SKM-1 (cell line): ENCODE results near the gene SCT.

Experiments
- DNase-seq: peaks from one replicate; lab custom pipeline; 2025; ENCODE audit not compliant: unreplicated experiment; lab: John Stamatoyannopoulos, UW

The SCT gene

DNA sequence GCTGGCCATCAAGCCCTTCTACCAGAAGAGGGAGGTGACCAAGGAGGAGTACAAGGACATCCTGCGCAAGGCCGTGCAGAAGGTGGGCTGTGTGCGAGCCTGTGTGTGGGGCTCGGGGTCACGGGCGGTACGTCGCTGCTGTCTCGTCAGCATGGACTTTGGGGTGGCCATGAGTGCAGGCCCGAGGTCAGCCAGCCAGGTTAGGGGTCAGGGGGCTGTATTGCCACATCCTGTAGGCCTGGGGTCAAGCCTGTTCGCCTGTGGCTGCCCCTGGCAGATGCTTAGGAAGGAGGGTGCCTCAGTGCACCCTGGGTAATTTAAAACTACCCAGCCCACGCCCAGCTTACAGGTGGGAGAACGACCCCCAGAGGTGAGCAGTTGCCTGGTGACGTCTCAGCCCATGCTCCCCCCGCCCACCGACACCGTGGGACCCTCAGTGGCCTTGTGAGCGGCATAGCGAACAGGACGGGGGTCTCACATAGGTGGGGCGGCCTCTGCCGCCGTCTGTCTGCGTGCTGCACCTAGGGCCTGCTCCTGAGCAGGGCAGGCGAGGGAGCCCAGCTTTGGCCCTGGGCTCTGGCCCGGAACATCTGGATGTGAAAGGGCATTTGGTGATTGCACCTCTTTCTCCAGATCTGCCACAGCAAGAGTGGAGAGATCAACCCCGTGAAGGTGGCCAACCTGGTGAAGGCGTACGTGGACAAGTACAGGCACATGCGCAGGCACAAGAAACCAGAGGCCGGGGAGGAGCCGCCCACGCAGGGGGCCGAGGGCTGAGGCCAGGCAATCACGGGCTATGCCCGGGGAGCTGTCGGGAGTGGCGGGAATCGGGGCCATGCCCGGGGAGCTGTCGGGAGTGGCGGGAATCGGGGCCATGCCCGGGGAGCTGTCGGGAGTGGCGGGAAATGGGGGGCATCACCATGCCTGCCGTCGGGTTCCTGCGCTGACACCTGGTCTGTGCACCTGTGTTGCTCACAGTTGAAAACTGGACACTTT lies 15.7 kb downstream of the SCT start:
- no peak for DNase-seq

DNA sequence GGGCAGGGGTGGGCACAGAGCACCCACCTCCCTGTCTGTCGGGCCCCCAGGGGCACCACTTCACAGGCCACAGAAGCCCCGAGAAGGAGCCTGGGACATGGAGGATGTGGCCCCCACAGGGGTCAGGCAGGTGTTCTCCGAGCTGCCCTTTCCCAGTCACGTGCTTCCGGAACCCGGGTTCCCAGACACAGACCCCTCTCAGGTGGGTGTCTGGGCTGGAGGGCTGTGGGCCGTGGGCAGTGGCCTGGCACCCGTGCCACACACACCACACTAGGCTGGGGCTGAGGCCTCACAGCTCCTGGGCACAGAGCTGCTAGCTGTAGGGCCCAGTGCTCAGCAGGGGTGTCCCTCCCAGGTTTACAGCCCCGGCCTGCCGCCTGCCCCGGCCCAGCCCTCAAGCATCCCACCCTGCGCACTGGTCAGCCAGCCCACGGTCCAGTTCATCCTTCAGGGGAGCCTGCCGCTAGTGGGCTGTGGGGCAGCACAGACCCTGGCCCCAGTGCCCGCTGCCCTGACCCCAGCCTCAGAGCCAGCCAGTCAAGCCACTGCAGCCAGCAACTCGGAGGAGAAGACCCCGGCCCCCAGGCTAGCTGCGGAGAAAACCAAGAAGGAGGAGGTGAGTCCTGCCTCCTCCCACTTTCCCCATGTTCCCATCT lies 16.7 kb downstream of the SCT start:
- no peak for DNase-seq

DNA sequence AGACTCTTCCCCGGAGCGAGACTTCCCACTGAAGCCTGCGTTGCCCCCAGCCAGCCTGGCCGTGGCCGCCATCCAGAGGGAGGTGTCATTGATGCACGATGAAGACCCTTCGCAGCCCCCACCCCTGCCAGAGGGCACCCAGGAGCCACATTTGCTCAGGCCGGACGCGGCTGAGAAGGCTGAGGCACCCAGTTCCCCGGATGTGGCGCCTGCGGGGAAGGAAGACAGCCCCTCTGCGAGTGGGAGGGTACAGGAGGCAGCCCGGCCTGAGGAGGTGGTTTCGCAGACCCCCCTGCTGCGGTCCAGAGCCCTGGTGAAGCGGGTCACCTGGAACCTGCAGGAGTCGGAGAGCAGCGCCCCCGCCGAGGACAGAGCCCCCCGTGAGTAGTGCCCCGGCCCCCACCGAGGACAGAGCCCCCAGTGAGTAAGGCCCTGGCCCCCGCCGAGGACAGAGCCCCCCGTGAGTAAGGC lies 17.6 kb downstream of the SCT start:
- no peak for DNase-seq

DNA sequence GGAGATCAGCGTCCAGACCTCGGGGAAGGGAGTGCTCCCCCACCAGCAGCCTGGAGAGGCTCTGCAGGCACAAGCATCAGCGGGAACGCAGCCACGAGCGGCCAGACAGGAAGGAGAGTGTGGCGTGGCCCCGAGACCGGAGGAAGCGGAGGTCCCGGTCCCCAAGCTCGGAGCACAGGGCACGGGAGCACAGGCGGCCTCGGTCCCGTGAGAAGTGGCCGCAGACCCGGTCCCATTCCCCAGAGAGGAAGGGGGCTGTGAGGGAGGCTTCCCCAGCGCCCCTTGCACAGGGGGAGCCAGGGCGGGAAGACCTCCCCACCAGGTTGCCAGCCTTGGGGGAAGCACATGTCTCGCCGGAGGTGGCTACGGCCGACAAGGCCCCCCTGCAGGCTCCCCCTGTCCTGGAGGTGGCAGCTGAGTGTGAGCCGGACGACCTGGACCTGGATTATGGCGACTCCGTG lies 18.2 kb downstream of the SCT start:
- no peak for DNase-seq

DNA sequence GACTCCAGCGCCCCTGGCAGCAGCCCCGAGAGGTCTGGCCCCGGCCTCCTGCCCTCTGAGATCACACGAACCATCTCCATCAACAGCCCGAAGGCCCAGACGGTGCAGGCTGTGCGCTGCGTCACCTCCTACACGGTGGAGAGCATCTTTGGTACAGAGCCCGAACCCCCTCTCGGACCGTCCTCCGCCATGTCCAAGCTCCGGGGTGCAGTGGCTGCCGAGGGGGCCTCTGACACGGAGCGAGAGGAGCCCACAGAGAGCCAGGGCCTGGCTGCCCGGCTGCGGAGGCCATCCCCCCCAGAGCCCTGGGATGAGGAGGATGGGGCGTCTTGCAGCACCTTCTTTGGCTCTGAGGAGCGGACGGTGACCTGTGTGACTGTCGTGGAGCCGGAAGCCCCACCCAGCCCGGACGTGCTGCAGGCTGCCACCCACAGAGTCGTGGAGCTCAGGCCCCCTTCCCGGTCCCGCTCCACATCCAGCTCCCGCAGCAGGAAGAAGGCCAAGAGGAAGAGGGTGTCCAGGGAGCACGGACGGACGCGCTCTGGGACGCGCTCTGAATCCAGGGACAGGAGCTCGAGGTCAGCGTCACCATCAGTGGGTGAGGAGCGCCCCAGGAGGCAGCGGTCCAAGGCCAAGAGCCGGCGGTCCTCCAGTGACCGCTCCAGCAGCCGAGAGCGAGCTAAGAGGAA lies 18.9 kb downstream of the SCT start:
- DNase-seq = no peak

GRCh38 chr11:607020-607780 lies 19.8 kb downstream of the SCT start:
- DNase-seq = no peak

GRCh38 chr11:606245-606644 lies 20.7 kb downstream of the SCT start:
- no peak for DNase-seq

GRCh38 chr11:605286-606129 lies 21.5 kb downstream of the SCT start:
- DNase-seq = no peak

GRCh38 chr11:603154-603553 lies 23.8 kb downstream of the SCT start:
- no peak for DNase-seq

GRCh38 chr11:601573-602245 lies 25.3 kb downstream of the SCT start:
- no peak for DNase-seq

GRCh38 chr11:598005-598680 lies 28.8 kb downstream of the SCT start:
- DNase-seq = no peak

- DNase-seq = no peak
These were observed 29.7 kb downstream of the SCT start for GRCh38 chr11:597166-597725.

DNA sequence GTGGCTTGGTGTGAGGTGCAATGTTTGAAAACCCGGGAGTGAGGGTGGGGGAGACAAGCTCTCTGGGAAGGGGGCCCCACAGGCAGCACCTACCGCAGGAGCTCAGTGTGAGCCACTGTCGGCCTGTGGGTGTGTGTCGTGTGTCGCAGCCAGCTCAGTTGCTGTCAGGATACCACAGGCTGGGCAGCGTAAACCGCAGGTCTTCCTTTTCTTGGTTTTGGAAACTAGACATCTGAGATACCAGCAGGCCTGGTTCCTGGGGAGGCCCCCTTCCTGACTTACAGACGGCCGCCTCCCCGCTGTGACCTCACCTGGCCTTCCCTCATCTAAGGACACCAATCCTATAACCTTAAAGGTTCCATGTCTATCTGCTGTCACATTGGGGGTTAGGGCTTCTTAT lies 30.6 kb downstream of the SCT start:
- no peak for DNase-seq

DNA sequence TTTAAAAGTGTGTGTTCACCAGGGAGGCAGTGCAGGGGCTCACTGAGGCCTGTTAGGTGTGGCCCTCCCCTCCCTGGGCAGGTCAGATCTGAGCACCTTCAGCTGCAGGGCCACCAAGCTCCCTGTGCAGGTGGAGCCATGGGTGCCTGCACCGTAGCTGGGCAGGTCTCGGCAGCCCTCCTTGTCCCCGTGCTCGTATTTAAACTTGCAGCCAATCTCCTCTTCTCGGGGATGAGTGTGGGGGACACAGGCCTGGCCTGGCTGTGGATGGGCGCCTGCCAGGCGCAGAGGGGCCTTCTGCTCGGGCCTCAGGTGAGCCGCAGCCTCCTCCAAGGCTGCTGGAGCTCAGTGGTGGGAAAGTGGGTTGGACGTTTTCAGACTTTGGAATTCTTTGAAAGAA lies 31.6 kb downstream of the SCT start:
- DNase-seq = no peak

GRCh38 chr11:593347-593746 lies 33.6 kb downstream of the SCT start:
- DNase-seq = no peak

DNA sequence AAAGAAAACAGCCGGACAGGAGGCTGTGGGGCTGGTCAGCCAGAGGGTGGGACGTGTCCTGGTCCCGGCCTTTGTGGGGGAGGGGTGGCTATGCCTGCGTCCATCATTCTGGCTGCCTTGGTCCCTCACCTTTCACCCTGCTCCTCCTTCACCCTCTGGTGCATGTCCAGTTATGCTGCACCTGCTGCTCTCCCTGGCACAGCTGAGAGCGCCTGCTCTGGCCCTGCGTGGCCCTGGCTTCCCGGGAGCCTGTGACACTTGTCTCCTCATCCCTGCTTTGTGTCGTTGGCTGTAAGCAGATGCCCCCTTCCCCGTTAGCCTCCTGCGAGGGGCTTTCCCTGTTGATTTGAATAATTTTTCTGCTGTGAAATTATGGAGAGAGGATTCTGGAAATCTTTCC lies 34.1 kb downstream of the SCT start:
- DNase-seq = no peak

DNA sequence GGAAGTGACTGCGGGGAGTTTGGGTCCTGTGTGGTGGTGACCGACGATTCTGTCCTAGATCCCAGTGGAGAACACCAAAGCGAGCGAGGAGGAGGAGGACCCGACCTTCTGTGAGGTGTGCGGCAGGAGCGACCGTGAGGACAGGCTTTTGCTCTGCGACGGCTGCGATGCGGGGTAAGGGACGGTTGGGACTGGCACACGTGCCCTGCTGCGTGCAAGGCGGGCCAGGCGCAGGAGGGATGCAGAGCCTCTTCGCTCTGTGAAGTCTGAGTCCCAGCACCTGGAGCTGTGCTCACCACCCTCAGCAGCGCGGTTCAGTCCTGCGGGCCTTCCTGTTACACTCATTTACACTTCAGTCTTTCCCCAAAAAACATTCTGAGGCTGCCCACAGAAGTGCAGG lies 34.5 kb downstream of the SCT start:
- no peak for DNase-seq

- DNase-seq = no peak
These were observed 36.0 kb downstream of the SCT start for GRCh38 chr11:590997-591396.
